Mesendoderm (in vitro differentiated cells): ENCODE measurements around the gene TRAPPC1.
A peak's percentile ranks its signal among the peaks of the same experiment; 100 is the strongest.

Experiments
- DNase-seq: peaks from one replicate; pipeline ENCODE4 v3.0.0; 2013
- H2AK5ac ChIP-seq: 2 replicates; pipeline ENCODE4 v1.6.1; 2013; ENCODE audit warnings: low read length, inconsistent platforms
- H2BK120ac ChIP-seq: 2 replicates; pipeline ENCODE4 v1.6.1; 2013; ENCODE audit warnings: low read depth, mild to moderate bottlenecking, low read length, moderate library complexity, mixed read lengths
- H2BK15ac ChIP-seq: replicated peaks from 2 replicates; pipeline ENCODE4 v1.6.1; 2013; ENCODE audit warnings: low read depth, mild to moderate bottlenecking, moderate library complexity
- H2BK5ac ChIP-seq: 2 replicates; pipeline ENCODE4 v1.6.1; 2013; ENCODE audit warnings: low read length, inconsistent platforms
- H3K18ac ChIP-seq: 2 replicates; pipeline ENCODE4 v1.6.1; 2013; ENCODE audit warnings: mild to moderate bottlenecking, low read length, mixed read lengths
- H3K23ac ChIP-seq: one replicate; pipeline ENCODE4 v1.6.1; 2013; ENCODE audit warnings: low read length
- H3K27ac ChIP-seq: 2 replicates; pipeline ENCODE4 v1.5.1; 2013; ENCODE audit warnings: low read depth, mild to moderate bottlenecking, inconsistent platforms, low read length, moderate library complexity
- H3K27me3 ChIP-seq: 2 replicates; pipeline ENCODE4 v1.6.1; 2013; ENCODE audit warnings: low read length, control low read depth, mild to moderate bottlenecking, inconsistent platforms; ENCODE audit not compliant: insufficient read depth, poor library complexity
- H3K36me3 ChIP-seq: 2 replicates; pipeline ENCODE4 v1.6.1; 2013; ENCODE audit warnings: low read length, inconsistent platforms; ENCODE audit not compliant: control insufficient read depth, insufficient read depth
- H3K4ac ChIP-seq: one replicate; pipeline ENCODE4 v1.6.1; 2013; ENCODE audit warnings: low read depth, mild to moderate bottlenecking, low read length, moderate library complexity
- H3K4me1 ChIP-seq: 2 replicates; pipeline ENCODE4 v1.6.1; 2013; ENCODE audit warnings: low read depth, low read length, inconsistent platforms; ENCODE audit not compliant: control insufficient read depth
- H3K4me2 ChIP-seq: 2 replicates; pipeline ENCODE4 v1.6.1; 2013; ENCODE audit warnings: low read length
- H3K4me3 ChIP-seq: 2 replicates; pipeline ENCODE4 v1.5.1; 2013; ENCODE audit warnings: mild to moderate bottlenecking, low read length
- H3K56ac ChIP-seq: one replicate; pipeline ENCODE4 v1.6.1; 2013; ENCODE audit warnings: low read length
- H3K79me1 ChIP-seq: 2 replicates; pipeline ENCODE4 v1.6.1; 2013; ENCODE audit warnings: low read length, inconsistent platforms
- H3K79me2 ChIP-seq: 2 replicates; pipeline ENCODE4 v1.6.1; 2013; ENCODE audit warnings: mild to moderate bottlenecking, low read length; ENCODE audit not compliant: control insufficient read depth, insufficient read depth
- H3K9ac ChIP-seq: 2 replicates; pipeline ENCODE4 v1.6.1; 2013; ENCODE audit warnings: low read length, inconsistent platforms
- H4K5ac ChIP-seq: one replicate; pipeline ENCODE4 v1.6.1; 2013; ENCODE audit warnings: low read length
- H4K8ac ChIP-seq: one replicate; pipeline ENCODE4 v1.6.1; 2013; ENCODE audit warnings: low read depth, mild to moderate bottlenecking, control low read depth, low read length, moderate library complexity
- WGBS: extraction: QIAGEN DNeasy Blood & Tissue Kit; methylation state at CpG from one replicate; pipeline ENCODE4 v1.1.7; 2013; ENCODE audit warnings: low lambda C conversion rate, missing lambda C conversion rate; ENCODE audit not compliant: insufficient coverage; ENCODE audit errors: extremely low coverage; 5-methylcytosine and 5-hydroxymethylcytosine counted together

The TRAPPC1 gene

GRCh38 chr17:7916385-7916682 lies 15.4 kb downstream of the TRAPPC1 start:
- H3K4me1 ChIP-seq = no peaks in the 10 kb centered on the region
- no peak overlapping the region for H4K8ac ChIP-seq
- H3K27ac ChIP-seq = no peak overlapping the region
- no peaks in the 10 kb centered on the region for H3K79me1 ChIP-seq
- no peaks in the 10 kb centered on the region for H3K36me3 ChIP-seq
- H3K4ac ChIP-seq = no peak overlapping the region
- no peak for DNase-seq
- H2BK120ac ChIP-seq = no peak overlapping the region
- no peak overlapping the region for H2AK5ac ChIP-seq
- no peak overlapping the region for H4K5ac ChIP-seq
- no CpG with 5 or more reads among the region's 15 CpGs for WGBS
- H3K9ac ChIP-seq = no peak overlapping the region
- peaks cover 12% of the 10 kb centered on the region for H3K27me3 ChIP-seq
- no peak overlapping the region for H2BK5ac ChIP-seq
- no peak overlapping the region for H3K4me2 ChIP-seq
- no peak overlapping the region for H3K23ac ChIP-seq
- H3K18ac ChIP-seq = no peak overlapping the region
- peak overlapping the region; percentile 94 for H3K56ac ChIP-seq
- no peaks in the 10 kb centered on the region for H3K79me2 ChIP-seq
- H2BK15ac ChIP-seq = no peak overlapping the region
- no peak overlapping the region for H3K4me3 ChIP-seq

DNA sequence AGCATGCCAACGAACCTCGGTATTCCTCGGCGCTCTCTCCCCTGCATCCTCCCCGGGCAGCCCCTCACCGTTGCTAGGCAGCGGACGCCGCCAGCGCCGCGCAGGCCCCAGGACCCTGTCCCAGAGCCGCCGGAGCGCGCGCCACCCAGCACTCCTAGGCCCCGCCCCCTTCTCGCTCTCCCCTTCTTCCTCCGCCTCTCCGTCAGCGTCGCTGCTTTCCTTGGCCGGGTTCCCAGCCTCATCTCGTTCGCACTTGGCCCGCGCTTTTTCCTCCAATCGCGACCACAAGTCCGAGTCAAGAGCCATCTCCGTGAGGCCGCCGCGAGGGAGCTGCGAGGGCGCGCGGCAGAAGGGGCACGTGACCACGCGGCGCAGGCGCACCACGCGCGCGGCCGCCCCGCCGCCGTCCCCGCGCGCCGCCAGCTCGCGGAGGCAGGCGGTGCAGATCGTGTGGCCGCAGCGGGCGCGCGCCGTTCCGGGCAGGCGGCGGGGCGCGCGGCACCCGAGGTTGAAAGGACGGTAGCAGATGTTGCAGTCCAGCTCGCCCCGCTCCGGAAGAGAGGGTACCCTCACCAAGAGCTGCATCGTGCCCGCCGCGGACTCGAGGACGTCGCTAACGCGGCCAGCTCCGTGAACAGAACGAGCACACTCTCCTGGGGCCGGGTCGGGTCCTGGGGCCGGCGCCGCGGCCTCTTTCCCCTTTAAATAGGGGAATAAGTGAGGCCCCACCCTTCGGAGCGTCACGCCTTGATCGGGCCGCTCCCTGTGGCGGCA lies 15.9 kb downstream of the TRAPPC1 start, which contains the start of gene RNF227:
Gene RNF227 (minus strand): TSS at position 679 of the 774 bp plus-strand sequence. CDS start 94 bp downstream, at position 585.
- H3K27me3 ChIP-seq = peaks cover 12% of the 10 kb centered on the region
- H3K4me3 ChIP-seq = peak within 1 kb of the TSS; percentile 57

DNA sequence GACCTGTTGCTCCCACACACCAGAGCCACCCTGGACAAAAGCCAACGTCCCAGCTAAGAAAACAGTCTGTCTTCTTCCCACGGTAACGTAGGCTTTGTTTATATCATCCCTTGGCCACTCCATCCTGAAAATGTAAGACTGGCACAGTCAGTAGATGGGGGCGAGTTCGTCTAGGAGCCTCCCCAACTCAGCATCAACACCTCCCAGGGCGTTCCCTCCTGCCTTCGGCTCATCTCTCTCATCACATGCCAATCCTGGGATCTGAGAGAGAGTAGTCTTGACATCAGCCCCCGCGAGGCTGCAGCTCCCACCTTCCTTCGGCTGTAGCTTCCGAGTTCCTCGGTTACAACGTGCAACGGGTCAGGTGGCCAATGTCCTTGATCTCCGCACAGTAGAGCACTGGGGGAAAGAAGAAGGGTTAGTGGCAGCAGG lies 16.6 kb downstream of the TRAPPC1 start:
- Histone ChIP-seq H3K79me2 (no peaks in the 10 kb centered on the region), H3K4me3 (no peak overlapping the region), H2BK5ac (no peak overlapping the region), H2BK15ac (no peak overlapping the region), H2BK120ac (no peak overlapping the region), H4K5ac (no peak overlapping the region), H3K4ac (no peak overlapping the region), H3K27me3 (peaks cover 10% of the 10 kb centered on the region), H3K27ac (no peak overlapping the region), H4K8ac (no peak overlapping the region), H3K4me1 (no peaks in the 10 kb centered on the region), H3K18ac (no peak overlapping the region), H3K36me3 (peaks cover 2% of the 10 kb centered on the region), H3K23ac (no peak overlapping the region), H3K9ac (no peak overlapping the region), H3K4me2 (peak overlapping the region; percentile 88), H2AK5ac (no peak overlapping the region), H3K56ac (peak overlapping the region; percentile 94), H3K79me1 (no peaks in the 10 kb centered on the region)
- no CpG with 5 or more reads among the region's 15 CpGs for WGBS
- no peak for DNase-seq

More for the DNA sequence above, 15.9 kb downstream of the TRAPPC1 start, which contains the start of gene RNF227:
- no peak within 1 kb of the TSS for H2BK5ac ChIP-seq
- H4K5ac ChIP-seq = no peak within 1 kb of the TSS
- H2AK5ac ChIP-seq = no peak within 1 kb of the TSS
- no CpG with 5 or more reads among the region's 100 CpGs for WGBS
- no peaks in the 10 kb centered on the region for H3K36me3 ChIP-seq
- H3K18ac ChIP-seq = peak within 1 kb of the TSS; percentile 20
- H3K4me1 ChIP-seq = no peaks in the 10 kb centered on the region
- no peaks in the 10 kb centered on the region for H3K79me1 ChIP-seq
- no peak within 1 kb of the TSS for H2BK15ac ChIP-seq
- H3K4me2 ChIP-seq = peak within 1 kb of the TSS; percentile 88
- no peak within 1 kb of the TSS for H3K4ac ChIP-seq
- H4K8ac ChIP-seq = no peak within 1 kb of the TSS
- H3K23ac ChIP-seq = no peak within 1 kb of the TSS
- DNase-seq = peak; percentile 93
- no peaks in the 10 kb centered on the region for H3K79me2 ChIP-seq
- H2BK120ac ChIP-seq = no peak within 1 kb of the TSS
- peak within 1 kb of the TSS; percentile 94 for H3K56ac ChIP-seq
- peak within 1 kb of the TSS; percentile 71 for H3K9ac ChIP-seq
- H3K27ac ChIP-seq = no peak within 1 kb of the TSS

DNA sequence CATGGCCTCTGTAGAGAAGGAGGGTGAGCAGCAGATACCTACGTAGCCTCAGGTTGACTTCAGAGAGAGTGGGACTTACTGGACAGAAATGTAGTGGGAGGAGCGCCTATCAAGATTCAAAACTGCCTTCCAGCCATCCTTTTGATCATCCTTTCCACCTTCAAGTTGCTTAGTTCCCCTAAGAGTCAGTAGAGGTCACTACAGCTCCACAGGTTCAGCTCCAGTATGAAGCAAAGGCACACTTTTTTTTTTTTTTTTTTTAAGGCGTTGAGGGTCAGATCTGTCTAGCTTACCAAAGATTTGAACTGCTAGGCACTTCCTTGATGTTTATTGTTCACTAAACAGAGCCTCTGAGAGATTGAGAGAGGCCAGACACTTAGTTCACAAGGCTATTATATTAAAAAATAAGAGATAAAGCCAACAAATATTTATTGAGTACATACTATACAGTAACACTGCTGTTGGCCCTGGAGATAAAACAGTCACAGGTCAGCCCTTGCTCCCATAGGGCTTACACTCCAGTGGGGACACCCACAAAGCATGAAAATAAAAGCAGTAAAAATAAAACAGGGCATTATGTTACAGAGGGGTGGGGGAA lies 18.7 kb downstream of the TRAPPC1 start:
- DNase-seq = peak; percentile 87
- no peak overlapping the region for H3K4me2 ChIP-seq
- H3K27me3 ChIP-seq = peaks cover 10% of the 10 kb centered on the region
- H3K79me1 ChIP-seq = no peaks in the 10 kb centered on the region
- no peak overlapping the region for H3K23ac ChIP-seq
- H3K56ac ChIP-seq = no peak overlapping the region
- no peak overlapping the region for H2BK120ac ChIP-seq
- no peak overlapping the region for H4K8ac ChIP-seq
- no peaks in the 10 kb centered on the region for H3K79me2 ChIP-seq
- WGBS = no CpG with 5 or more reads among the region's 3 CpGs
- H3K4ac ChIP-seq = no peak overlapping the region
- no peak overlapping the region for H3K18ac ChIP-seq
- no peak overlapping the region for H2BK15ac ChIP-seq
- peaks cover 6% of the 10 kb centered on the region for H3K36me3 ChIP-seq
- H3K4me1 ChIP-seq = no peaks in the 10 kb centered on the region
- H4K5ac ChIP-seq = no peak overlapping the region
- no peak overlapping the region for H2AK5ac ChIP-seq
- no peak overlapping the region for H3K27ac ChIP-seq
- no peak overlapping the region for H3K9ac ChIP-seq
- no peak overlapping the region for H2BK5ac ChIP-seq
- H3K4me3 ChIP-seq = no peak overlapping the region

DNA sequence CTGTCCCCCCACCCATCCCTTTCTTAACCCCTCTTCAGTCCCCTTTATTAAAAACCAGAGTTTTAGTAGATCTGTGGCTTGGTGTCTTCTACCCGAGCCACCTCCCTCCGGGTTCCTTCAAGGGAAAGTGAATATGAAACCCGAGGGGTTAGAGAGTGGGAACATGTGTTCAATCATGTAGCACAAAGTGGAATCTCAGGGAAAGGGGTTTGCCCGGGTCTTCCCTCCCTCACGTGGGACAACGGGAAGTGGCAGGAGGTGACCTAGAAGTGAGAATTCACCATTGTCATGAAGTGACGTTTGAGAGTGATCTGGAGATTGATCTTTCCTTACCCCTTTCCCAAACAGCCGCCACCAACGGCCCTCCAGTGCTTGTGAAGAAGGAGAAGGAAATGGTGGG lies 20.6 kb downstream of the TRAPPC1 start:
- Histone ChIP-seq H2BK5ac (no peak overlapping the region), H3K27me3 (peaks cover 4% of the 10 kb centered on the region), H3K4me2 (no peak overlapping the region), H3K27ac (no peak overlapping the region), H3K18ac (no peak overlapping the region), H3K4me3 (no peak overlapping the region), H3K36me3 (peaks cover 6% of the 10 kb centered on the region), H4K5ac (no peak overlapping the region), H3K9ac (no peak overlapping the region), H3K4me1 (no peaks in the 10 kb centered on the region), H2BK15ac (no peak overlapping the region), H2AK5ac (no peak overlapping the region), H3K56ac (no peak overlapping the region), H3K4ac (no peak overlapping the region), H3K79me2 (no peaks in the 10 kb centered on the region), H2BK120ac (no peak overlapping the region), H3K23ac (no peak overlapping the region), H3K79me1 (no peaks in the 10 kb centered on the region), H4K8ac (no peak overlapping the region)
- no peak for DNase-seq
- no CpG with 5 or more reads among the region's 9 CpGs for WGBS
